IPS-18c (cell line): ENCODE results near the gene DDIT3.
"Not testable (repeated sequence)": the region's sequence is repeated elsewhere in the genome, so short reads cannot be mapped to it uniquely, and the experiment has no call there.

Experiments used
- H3K4me3 ChIP-seq: 2 replicates; pipeline ENCODE4 v1.7.0; 2013; ENCODE audit warnings: low read depth, mild to moderate bottlenecking, low read length, moderate library complexity; ENCODE audit not compliant: insufficient read depth
- H3K9me3 ChIP-seq: one replicate; pipeline ENCODE4 v1.6.1; 2013; ENCODE audit warnings: mild to moderate bottlenecking, low read length, moderate library complexity; ENCODE audit not compliant: control insufficient read depth, insufficient read depth

The DDIT3 gene

GRCh38 chr12:57519796-57520052, 590 bp downstream of the DDIT3 start:
- H3K4me3 ChIP-seq = peak overlapping the region; percentile 83

GRCh38 chr12:57518920-57519795, 1.2 kb downstream of the DDIT3 start:
- Histone ChIP-seq H3K4me3 (peak overlapping the region; percentile 83), H3K9me3 (no peaks in the 10 kb centered on the region)

More at GRCh38 chr12:57519796-57520052, 590 bp downstream of the DDIT3 start:
- no peaks in the 10 kb centered on the region for H3K9me3 ChIP-seq

GRCh38 chr12:57518176-57518919, 2.0 kb downstream of the DDIT3 start:
- H3K9me3 ChIP-seq = no peaks in the 10 kb centered on the region
- no peak overlapping the region for H3K4me3 ChIP-seq

- not testable (repeated sequence) for H3K9me3 ChIP-seq, H3K4me3 ChIP-seq
Observed at GRCh38 chr12:57517718-57518117, 2.6 kb downstream of the DDIT3 start.

GRCh38 chr12:57517187-57517586, 3.1 kb downstream of the DDIT3 start:
- H3K4me3 ChIP-seq = no peak overlapping the region
- no peaks in the 10 kb centered on the region for H3K9me3 ChIP-seq

DNA sequence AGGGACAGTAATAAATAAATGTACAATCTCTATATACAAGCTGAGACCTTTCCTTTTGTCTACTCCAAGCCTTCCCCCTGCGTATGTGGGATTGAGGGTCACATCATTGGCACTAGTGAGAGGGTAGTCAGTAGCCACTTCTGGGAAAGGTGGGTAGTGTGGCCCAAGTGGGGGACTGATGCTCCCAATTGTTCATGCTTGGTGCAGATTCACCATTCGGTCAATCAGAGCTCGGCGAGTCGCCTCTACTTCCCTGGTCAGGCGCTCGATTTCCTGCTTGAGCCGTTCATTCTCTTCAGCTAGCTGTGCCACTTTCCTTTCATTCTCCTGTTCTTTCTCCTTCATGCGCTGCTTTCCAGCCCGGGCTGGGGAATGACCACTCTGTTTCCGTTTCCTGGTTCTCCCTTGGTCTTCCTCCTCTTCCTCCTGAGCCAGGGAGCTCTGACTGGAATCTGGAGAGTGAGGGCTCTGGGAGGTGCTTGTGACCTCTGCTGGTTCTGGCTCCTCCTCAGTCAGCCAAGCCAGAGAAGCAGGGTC, 3.6 kb downstream of the DDIT3 start:
- no peaks in the 10 kb centered on the region for H3K9me3 ChIP-seq
- H3K4me3 ChIP-seq = no peak overlapping the region

GRCh38 chr12:57515934-57516541, 4.3 kb downstream of the DDIT3 start:
- H3K4me3 ChIP-seq = no peak overlapping the region
- no peaks in the 10 kb centered on the region for H3K9me3 ChIP-seq

DNA sequence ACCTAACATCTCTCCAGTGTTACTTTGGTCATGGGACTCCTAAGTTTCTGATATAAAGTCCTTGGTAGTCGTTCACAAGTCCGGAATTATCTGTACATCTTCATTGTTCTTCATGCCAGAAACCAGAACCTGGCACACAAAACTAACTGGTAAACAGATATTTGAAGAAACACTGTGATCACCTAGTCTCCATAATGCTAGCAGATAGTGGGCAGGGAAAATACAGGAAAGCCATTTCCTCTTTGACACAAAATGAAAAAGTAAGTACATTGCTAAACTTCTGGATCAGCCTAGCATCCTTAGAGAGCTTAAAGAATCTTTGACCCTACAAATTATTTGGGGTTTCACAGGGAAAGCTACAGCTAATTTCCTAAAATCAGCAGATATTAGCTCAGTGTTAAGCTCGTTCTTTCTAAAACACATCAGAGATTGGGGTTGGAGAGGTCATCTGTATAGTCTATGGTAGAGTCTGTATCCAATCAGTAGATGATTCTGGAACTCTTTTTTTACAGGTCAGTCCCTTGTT, 4.8 kb downstream of the DDIT3 start:
- Histone ChIP-seq H3K4me3 (no peak overlapping the region), H3K9me3 (no peaks in the 10 kb centered on the region)

GRCh38 chr12:57514720-57515407, 5.5 kb downstream of the DDIT3 start:
- H3K4me3 ChIP-seq = no peak overlapping the region
- H3K9me3 ChIP-seq = no peaks in the 10 kb centered on the region

- not testable (repeated sequence) for H3K9me3 ChIP-seq
Observed at GRCh38 chr12:57514246-57514645, 6.1 kb downstream of the DDIT3 start.

GRCh38 chr12:57513677-57514076, 6.6 kb downstream of the DDIT3 start:
- not testable (repeated sequence) for H3K4me3 ChIP-seq, H3K9me3 ChIP-seq

More at GRCh38 chr12:57514246-57514645, 6.1 kb downstream of the DDIT3 start:
- H3K4me3 ChIP-seq = not testable (repeated sequence)

GRCh38 chr12:57513266-57513665, 7.0 kb downstream of the DDIT3 start:
- Histone ChIP-seq H3K4me3 (no peak overlapping the region), H3K9me3 (no peaks in the 10 kb centered on the region)

DNA sequence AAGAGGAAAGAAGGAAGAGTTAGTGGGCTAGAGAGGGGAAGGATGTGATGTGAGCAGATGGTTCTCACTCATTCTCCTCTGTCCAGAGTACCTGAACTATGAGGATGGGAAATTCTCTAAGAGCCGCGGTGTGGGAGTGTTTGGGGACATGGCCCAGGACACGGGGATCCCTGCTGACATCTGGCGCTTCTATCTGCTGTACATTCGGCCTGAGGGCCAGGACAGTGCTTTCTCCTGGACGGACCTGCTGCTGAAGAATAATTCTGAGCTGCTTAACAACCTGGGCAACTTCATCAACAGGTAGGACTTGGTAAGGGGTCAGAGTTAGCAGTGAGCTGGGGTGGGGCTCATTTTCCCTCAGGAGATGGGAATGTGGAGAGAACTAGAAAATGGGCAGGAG, 7.6 kb downstream of the DDIT3 start:
- no peaks in the 10 kb centered on the region for H3K9me3 ChIP-seq
- no peak overlapping the region for H3K4me3 ChIP-seq

GRCh38 chr12:57511588-57512325, 8.6 kb downstream of the DDIT3 start:
- no peak overlapping the region; the same call in 1 of the 2 replicates for H3K4me3 ChIP-seq

GRCh38 chr12:57511161-57511560, 9.2 kb downstream of the DDIT3 start:
- Histone ChIP-seq H3K9me3 (no peaks in the 10 kb centered on the region), H3K4me3 (no peak overlapping the region)

More at GRCh38 chr12:57511588-57512325, 8.6 kb downstream of the DDIT3 start:
- H3K9me3 ChIP-seq = no peaks in the 10 kb centered on the region

DNA sequence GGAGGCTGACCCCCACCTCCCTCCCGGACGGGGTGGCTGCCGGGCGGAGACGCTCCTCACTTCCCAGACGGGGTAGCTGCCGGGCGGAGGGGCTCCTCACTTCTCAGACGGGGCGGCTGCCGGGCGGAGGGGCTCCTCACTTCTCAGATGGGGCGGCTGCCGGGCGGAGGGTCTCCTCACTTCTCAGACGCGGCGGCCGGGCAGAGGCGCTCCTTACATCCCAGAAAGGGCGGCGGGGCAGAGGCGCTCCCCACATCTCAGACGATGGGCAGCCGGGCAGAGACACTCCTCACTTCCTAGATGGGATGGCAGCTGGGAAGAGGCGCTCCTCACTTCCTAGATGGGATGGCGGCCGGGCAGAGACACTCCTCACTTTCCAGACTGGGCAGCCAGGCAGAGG, 12.5 kb downstream of the DDIT3 start:
- H3K4me3 ChIP-seq, H3K9me3 ChIP-seq: not testable (repeated sequence)
